DND-41 (cell line): ENCODE results near the gene MRTFA.

Experiments used
- EZH2 ChIP-seq: IDR thresholded peaks from 3 replicates; pipeline ENCODE4 v1.6.1; 2012; ENCODE audit warnings: borderline replicate concordance, low read depth, mild to moderate bottlenecking, moderate library complexity, low read length, inconsistent platforms; ENCODE audit not compliant: severe bottlenecking
- TF ChIP-seq, protein P1 (sequence below): IDR thresholded peaks from 2 replicates; pipeline ENCODE4 v1.5.1; 2012; ENCODE audit warnings: borderline replicate concordance, low read length, moderate library complexity, mild to moderate bottlenecking; ENCODE audit not compliant: poor library complexity, severe bottlenecking; ENCODE audit errors: extremely low read depth

DNA sequence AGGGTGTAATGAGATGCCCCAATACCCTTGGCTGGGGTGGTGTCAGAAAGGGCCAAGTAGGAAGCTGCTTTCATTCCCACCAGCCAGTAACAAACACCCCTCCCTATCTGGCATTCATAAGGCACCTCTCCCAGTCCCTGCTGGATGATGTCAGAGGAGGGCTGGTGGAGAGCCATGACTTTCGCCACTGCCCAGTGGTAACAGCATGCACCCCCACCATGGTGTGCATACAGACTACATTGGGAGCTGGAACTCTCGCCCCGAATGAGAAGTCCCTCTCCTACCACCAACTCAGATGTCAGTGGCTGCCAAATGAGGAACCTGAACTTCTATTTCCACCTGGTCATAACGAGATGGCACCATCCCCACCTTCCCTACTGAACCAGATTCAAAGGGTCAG lies 192.8 kb downstream of the MRTFA start:
- TF ChIP-seq, protein P1, sequence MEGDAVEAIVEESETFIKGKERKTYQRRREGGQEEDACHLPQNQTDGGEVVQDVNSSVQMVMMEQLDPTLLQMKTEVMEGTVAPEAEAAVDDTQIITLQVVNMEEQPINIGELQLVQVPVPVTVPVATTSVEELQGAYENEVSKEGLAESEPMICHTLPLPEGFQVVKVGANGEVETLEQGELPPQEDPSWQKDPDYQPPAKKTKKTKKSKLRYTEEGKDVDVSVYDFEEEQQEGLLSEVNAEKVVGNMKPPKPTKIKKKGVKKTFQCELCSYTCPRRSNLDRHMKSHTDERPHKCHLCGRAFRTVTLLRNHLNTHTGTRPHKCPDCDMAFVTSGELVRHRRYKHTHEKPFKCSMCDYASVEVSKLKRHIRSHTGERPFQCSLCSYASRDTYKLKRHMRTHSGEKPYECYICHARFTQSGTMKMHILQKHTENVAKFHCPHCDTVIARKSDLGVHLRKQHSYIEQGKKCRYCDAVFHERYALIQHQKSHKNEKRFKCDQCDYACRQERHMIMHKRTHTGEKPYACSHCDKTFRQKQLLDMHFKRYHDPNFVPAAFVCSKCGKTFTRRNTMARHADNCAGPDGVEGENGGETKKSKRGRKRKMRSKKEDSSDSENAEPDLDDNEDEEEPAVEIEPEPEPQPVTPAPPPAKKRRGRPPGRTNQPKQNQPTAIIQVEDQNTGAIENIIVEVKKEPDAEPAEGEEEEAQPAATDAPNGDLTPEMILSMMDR: no peak
- TF ChIP-seq EZH2: no peak
